OCI-LY7 (cell line): Measurements from ENCODE around the gene CCNG2. TPM values are rescaled to one million over a fixed set of nuclear protein-coding genes. Genes with fewer than 3 reads are reported as not detected.

Source experiments
- BruUV-seq: library from RNA; stranded (reverse); fragments of 400-500 nt; replicated peaks from 2 replicates; lab custom pipeline; 2021; lab: Mats Ljungman, UMichigan
- CTCF ChIA-PET: fragments of 300-600 bp; sonication (Branson Sonifier 250); formaldehyde crosslinking; loops from one replicate; lab custom pipeline; 2022; ENCODE audit warnings: antibody characterized with exemption; ENCODE audit not compliant: unreplicated experiment; lab: Charles Lee
- POLR2A ChIA-PET: fragments of 300-600 bp; sonication (Branson Sonifier 250); formaldehyde crosslinking; loops from one replicate; lab custom pipeline; 2022; ENCODE audit warnings: antibody characterized with exemption; lab: Charles Lee
- DNase-seq: peaks from one replicate; pipeline ENCODE4 v3.0.0-alpha.2; 2015; ENCODE audit warnings: low spot score
- H2AFZ ChIP-seq: fragments of 200-600 bp; sonication (generic), shearing (Covaris generic); 2 replicates; pipeline ENCODE4 v1.6.1; 2014; ENCODE audit warnings: mild to moderate bottlenecking, antibody characterized with exemption, low read length, moderate library complexity
- H3K27ac ChIP-seq: fragments of 200-600 bp; sonication (generic); 2 replicates; pipeline ENCODE4 v1.5.1; 2014; ENCODE audit warnings: mixed run types, low read depth, mild to moderate bottlenecking, moderate library complexity, low read length, inconsistent platforms; ENCODE audit not compliant: poor library complexity, severe bottlenecking
- H3K36me3 ChIP-seq: fragments of 200-600 bp; sonication (generic); 2 replicates; pipeline ENCODE4 v1.6.1; 2014; ENCODE audit warnings: mild to moderate bottlenecking, antibody characterized with exemption, low read length, moderate library complexity, mixed read lengths; ENCODE audit not compliant: insufficient read depth
- H3K4me1 ChIP-seq: fragments of 200-600 bp; sonication (generic); 2 replicates; pipeline ENCODE4 v1.5.1; 2014; ENCODE audit warnings: mild to moderate bottlenecking, low read length; ENCODE audit not compliant: insufficient read depth, poor library complexity, severe bottlenecking
- H3K4me2 ChIP-seq: fragments of 200-600 bp; sonication (generic); 2 replicates; pipeline ENCODE4 v1.6.1; 2014; ENCODE audit warnings: mild to moderate bottlenecking, low read length
- H3K4me3 ChIP-seq: fragments of 200-600 bp; sonication (generic); 2 replicates; pipeline ENCODE4 v1.5.1; 2014; ENCODE audit warnings: mild to moderate bottlenecking, low read depth, low read length; ENCODE audit not compliant: poor library complexity, severe bottlenecking
- H3K79me2 ChIP-seq: fragments of 200-600 bp; sonication (generic); 2 replicates; pipeline ENCODE4 v1.6.1; 2016; ENCODE audit warnings: low read depth, mild to moderate bottlenecking, low read length, moderate library complexity, mixed read lengths; ENCODE audit not compliant: insufficient read depth
- H3K9me2 ChIP-seq: fragments of 200-600 bp; sonication (generic); 2 replicates; pipeline ENCODE4 v1.6.1; 2016; ENCODE audit warnings: mild to moderate bottlenecking, low read length, mixed read lengths; ENCODE audit not compliant: insufficient read depth
- H3K9me3 ChIP-seq: fragments of 200-600 bp; sonication (generic); 2 replicates; pipeline ENCODE4 v1.6.1; 2014; ENCODE audit warnings: mild to moderate bottlenecking, mixed run types, low read length, mixed read lengths
- H4K20me1 ChIP-seq: fragments of 200-600 bp; sonication (generic); 2 replicates; pipeline ENCODE4 v1.6.1; 2014; ENCODE audit warnings: mild to moderate bottlenecking, antibody characterized with exemption, low read length, moderate library complexity, mixed read lengths; ENCODE audit not compliant: insufficient read depth
- EZH2phosphoT487 ChIP-seq: fragments of 200-600 bp; sonication (generic); IDR thresholded peaks from 2 replicates; pipeline ENCODE4 v1.6.1; 2018; ENCODE audit warnings: low read depth, borderline replicate concordance, mild to moderate bottlenecking, mixed run types, antibody characterized with exemption, low read length, moderate library complexity, mixed read lengths
- intact Hi-C: fragments of 100-400 bp; cut with micrococcal nuclease; formaldehyde crosslinking; loops from one replicate; pipeline ENCODE4 v1.10.0; 2022; ENCODE audit not compliant: unreplicated experiment
- total RNA-seq, 2 experiments: library from RNA; depleted of rRNA in 1 of 2; stranded (reverse); fragments of >200 nt in 1 of 2; shearing (Covaris generic) in 1 of 2; gene quantifications; 2 replicates each; pipeline ENCODE4 v1.2.3, GENCODE V29; 2014 to 2022
- TF ChIP-seq, protein P1 (sequence below): fragments of 200-600 bp; sonication (generic); conservative IDR thresholded peaks from 2 replicates; pipeline ENCODE4 v1.5.1; 2014; ENCODE audit warnings: mild to moderate bottlenecking, antibody characterized with exemption, low read length, moderate library complexity, mixed read lengths

The CCNG2 gene
- total RNA-seq, 2 experiments from 2014 or later: 16.6 to 87.4 TPM

DNA sequence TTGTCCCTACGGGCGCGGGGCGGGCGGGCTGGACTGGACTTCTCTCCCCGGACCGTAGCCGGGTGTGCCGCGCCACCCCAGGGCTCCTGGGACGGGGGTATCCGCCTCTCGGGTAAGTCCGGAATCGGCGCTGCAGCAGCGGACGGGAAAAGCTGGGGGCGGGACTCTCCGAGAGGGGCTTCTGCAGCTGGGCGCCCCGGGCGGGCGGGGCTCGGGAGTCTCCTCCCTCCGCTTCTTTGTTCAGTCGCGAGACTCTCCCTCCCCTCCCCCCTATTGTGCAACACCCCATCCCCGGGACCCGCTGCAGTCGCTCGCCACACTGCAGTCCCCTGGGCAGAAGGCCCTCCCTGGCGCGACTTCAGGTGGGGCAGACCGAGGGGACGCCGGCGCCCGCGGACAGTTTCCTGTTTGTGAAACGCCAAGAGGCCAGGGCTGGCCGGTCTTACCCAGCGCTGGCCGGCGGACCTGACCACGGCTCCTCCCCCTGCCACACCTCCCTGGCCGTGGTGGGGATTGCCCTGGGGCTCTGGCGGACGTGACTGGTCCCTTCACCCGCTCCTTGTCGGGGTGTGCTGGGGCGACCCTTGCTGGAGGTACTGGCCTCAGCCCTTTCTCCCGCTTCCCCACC is 966 bp downstream of the CCNG2 start:
- 0 out of 2 replicates have a peak, but pooled peaks cover 5% of the 10 kb centered on the region for H4K20me1 ChIP-seq
- peak overlapping the region; percentile 98 for H3K27ac ChIP-seq
- peaks cover 52% of the 10 kb centered on the region for H3K4me1 ChIP-seq
- no peaks in the 10 kb centered on the region for H3K9me2 ChIP-seq
- no peak for TF ChIP-seq EZH2phosphoT487
- TF ChIP-seq, protein P1, sequence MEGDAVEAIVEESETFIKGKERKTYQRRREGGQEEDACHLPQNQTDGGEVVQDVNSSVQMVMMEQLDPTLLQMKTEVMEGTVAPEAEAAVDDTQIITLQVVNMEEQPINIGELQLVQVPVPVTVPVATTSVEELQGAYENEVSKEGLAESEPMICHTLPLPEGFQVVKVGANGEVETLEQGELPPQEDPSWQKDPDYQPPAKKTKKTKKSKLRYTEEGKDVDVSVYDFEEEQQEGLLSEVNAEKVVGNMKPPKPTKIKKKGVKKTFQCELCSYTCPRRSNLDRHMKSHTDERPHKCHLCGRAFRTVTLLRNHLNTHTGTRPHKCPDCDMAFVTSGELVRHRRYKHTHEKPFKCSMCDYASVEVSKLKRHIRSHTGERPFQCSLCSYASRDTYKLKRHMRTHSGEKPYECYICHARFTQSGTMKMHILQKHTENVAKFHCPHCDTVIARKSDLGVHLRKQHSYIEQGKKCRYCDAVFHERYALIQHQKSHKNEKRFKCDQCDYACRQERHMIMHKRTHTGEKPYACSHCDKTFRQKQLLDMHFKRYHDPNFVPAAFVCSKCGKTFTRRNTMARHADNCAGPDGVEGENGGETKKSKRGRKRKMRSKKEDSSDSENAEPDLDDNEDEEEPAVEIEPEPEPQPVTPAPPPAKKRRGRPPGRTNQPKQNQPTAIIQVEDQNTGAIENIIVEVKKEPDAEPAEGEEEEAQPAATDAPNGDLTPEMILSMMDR: peak; percentile 51; the same call in 1 of the 2 replicates
- peak; percentile 89 for DNase-seq
- peak overlapping the region; percentile 96 for H3K4me3 ChIP-seq
- ChIA-PET POLR2A (interaction anchor here (0.8 to 10.2 kb wide), 8 partner anchors 12 to 104 kb away, joined by 3 to 213 read pairs (median 6); partner anchors contain the start of gene CCNI), CTCF (interaction anchor here (1.1 to 1.9 kb wide), 2 partner anchors 61 to 63 kb away, joined by 4 to 6 read pairs; no protein-coding TSS in a partner anchor)
- intact Hi-C loops: loop anchor here (1.0 to 10.0 kb wide), 4 partner anchors 63 to 1643 kb away; partner anchors contain the start of genes RCHY1 and THAP6
- peaks cover 50% of the 10 kb centered on the region for H3K36me3 ChIP-seq
- BruUV-seq: no TSS peak
- H3K79me2 ChIP-seq: peaks cover 40% of the 10 kb centered on the region; the same call in 1 of the 2 replicates
- no peaks in the 10 kb centered on the region for H3K9me3 ChIP-seq
- peak overlapping the region; percentile 69; the same call in 1 of the 2 replicates for H2AFZ ChIP-seq
- peak overlapping the region; percentile 97 for H3K4me2 ChIP-seq

DNA sequence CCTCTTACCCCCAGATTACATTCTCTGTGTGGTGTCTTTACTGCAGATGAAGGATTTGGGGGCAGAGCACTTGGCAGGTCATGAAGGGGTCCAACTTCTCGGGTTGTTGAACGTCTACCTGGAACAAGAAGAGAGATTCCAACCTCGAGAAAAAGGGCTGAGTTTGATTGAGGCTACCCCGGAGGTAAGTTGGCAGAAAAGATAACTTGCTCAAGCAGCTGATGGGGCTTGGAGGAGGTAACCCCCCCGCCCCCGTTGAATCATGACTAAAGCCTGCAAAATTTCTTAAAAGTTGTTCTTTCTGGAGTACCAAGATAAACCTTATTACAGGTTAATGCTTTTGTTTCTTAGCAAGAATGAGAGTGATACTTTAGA is 1.5 kb downstream of the CCNG2 start:
- H3K36me3 ChIP-seq: peaks cover 55% of the 10 kb centered on the region
- ChIA-PET POLR2A (interaction anchor here (0.8 to 10.2 kb wide), 10 partner anchors 11 to 105 kb away, joined by 3 to 213 read pairs (median 4); partner anchors contain the start of gene CCNI), CTCF (interaction anchor here (1.1 to 1.9 kb wide), 2 partner anchors 62 to 63 kb away, joined by 4 to 6 read pairs; no protein-coding TSS in a partner anchor)
- H2AFZ ChIP-seq: no peak overlapping the region
- intact Hi-C loops: loop anchor here (1.0 to 10.0 kb wide), 4 partner anchors 63 to 1644 kb away; partner anchors contain the start of genes RCHY1 and THAP6
- H4K20me1 ChIP-seq: 0 out of 2 replicates have a peak, but pooled peaks cover 5% of the 10 kb centered on the region
- no peak for DNase-seq
- H3K27ac ChIP-seq: peak overlapping the region; percentile 98
- no peaks in the 10 kb centered on the region for H3K9me2 ChIP-seq
- H3K9me3 ChIP-seq: no peaks in the 10 kb centered on the region
- peaks cover 47% of the 10 kb centered on the region for H3K4me1 ChIP-seq
- no TSS peak for BruUV-seq
- peak overlapping the region; percentile 96 for H3K4me3 ChIP-seq
- H3K4me2 ChIP-seq: peak overlapping the region; percentile 97
- TF ChIP-seq, protein P1: no peak; the same call in 1 of the 2 replicates
- no peak for TF ChIP-seq EZH2phosphoT487
- H3K79me2 ChIP-seq: peaks cover 40% of the 10 kb centered on the region; the same call in 1 of the 2 replicates
